CD4-positive, alpha-beta T cell treated with Interleukin-15 for 1 hour (primary cell): Measurements from ENCODE around the gene CCDC188.
A peak's percentile ranks its signal among the peaks of the same experiment; 100 is the strongest.

Source experiments
- DNase-seq: peaks from one replicate; pipeline ENCODE4 v3.0.0-alpha.2; 2020

The CCDC188 gene

GRCh38 chr22:20131859-20132685, 18.8 kb downstream of the CCDC188 start:
- DNase-seq: peak; percentile 27

- DNase-seq: no peak
Measured at GRCh38 chr22:20131597-20131858, 19.3 kb downstream of the CCDC188 start, which contains the start of gene ZDHHC8. TSS of gene ZDHHC8 (plus strand) at chr22:20131804. CDS start at chr22:20131948, 144 bp downstream.

GRCh38 chr22:20130731-20131596, 19.9 kb downstream of the CCDC188 start:
- DNase-seq: peak; percentile 83

GRCh38 chr22:20130319-20130718, 20.5 kb downstream of the CCDC188 start:
- no peak for DNase-seq

- DNase-seq: no peak
Measured at GRCh38 chr22:20129747-20130014, 21.2 kb downstream of the CCDC188 start.

GRCh38 chr22:20128902-20129746, 21.7 kb downstream of the CCDC188 start:
- peak; percentile 44 for DNase-seq

GRCh38 chr22:20128619-20128901, 22.3 kb downstream of the CCDC188 start:
- no peak for DNase-seq

GRCh38 chr22:20127869-20128618, 22.8 kb downstream of the CCDC188 start:
- no peak for DNase-seq

- no peak for DNase-seq
Measured at GRCh38 chr22:20127318-20127868, 23.5 kb downstream of the CCDC188 start.

- no peak for DNase-seq
Measured at GRCh38 chr22:20126284-20127029, 24.4 kb downstream of the CCDC188 start.

- DNase-seq: no peak
Measured at GRCh38 chr22:20125201-20126174, 25.4 kb downstream of the CCDC188 start.

- DNase-seq: no peak
Measured at GRCh38 chr22:20124083-20124787, 26.6 kb downstream of the CCDC188 start.

- no peak for DNase-seq
Measured at GRCh38 chr22:20123366-20124082, 27.3 kb downstream of the CCDC188 start.

GRCh38 chr22:20121856-20122415, 28.9 kb downstream of the CCDC188 start:
- DNase-seq: no peak

GRCh38 chr22:20118300-20119020, 32.4 kb downstream of the CCDC188 start:
- DNase-seq: no peak

GRCh38 chr22:20117633-20118299, 33.1 kb downstream of the CCDC188 start:
- DNase-seq: peak; percentile 54

- peak; percentile 97 for DNase-seq
Measured at GRCh38 chr22:20116951-20117632, 33.8 kb downstream of the CCDC188 start, which contains the start of gene TRMT2A. TSS of gene TRMT2A (minus strand) at chr22:20117226. CDS start at chr22:20116906, 320 bp downstream.
